HG02938 (cell line): ENCODE measurements around the gene GPR50.

Experiments
- ATAC-seq: cut with Tn5 transposase; IDR thresholded peaks from one replicate; pipeline ENCODE4 v1.9.1; 2021; ENCODE audit warnings: mild to moderate bottlenecking, moderate library complexity; ENCODE audit not compliant: unreplicated experiment

The GPR50 gene

GRCh38 chrX:151226941-151227340 lies 50.6 kb downstream of the GPR50 start:
- ATAC-seq, result no peak

DNA sequence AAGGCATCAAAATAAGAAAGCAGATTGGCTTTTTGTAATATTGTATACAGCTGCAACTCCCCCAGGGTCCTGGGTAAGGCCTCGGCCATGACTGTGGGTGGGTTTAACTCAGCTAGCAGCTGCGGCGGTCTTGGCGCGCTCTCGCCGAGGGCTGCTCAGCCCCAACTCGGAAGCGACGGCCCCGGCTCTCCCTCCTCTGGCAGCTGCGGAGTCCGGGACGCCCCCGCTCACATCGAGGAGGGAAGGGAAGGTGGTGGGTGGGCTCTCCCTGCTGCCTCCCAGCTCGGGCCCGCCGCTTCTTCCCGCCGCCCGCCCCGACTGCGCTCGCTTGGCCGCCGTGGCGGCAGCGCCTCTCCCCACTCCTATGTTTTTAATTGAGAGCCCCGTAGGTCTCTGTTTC lies 51.2 kb downstream of the GPR50 start:
- no peak for ATAC-seq

DNA sequence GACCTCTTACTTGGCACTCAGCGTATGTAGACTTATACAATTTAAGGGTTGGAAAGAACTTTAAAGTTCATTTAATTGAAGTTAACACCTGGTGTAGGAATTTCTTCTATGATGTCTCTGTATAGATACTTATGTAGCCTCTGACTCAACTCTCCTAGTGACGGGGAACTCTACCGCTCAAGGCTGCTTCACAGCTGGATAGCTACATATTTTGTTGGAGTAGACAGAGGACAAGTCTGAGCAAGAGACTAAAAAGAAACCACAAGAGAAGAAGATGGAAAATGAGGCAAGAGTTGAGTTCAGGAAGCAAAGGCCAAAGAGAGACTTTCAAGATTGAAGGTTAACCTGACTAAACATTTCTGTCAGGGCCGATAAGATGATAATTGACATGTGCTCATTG lies 52.6 kb downstream of the GPR50 start:
- no peak for ATAC-seq
